ENCODE results near the gene RTTN.
"Not testable (repeated sequence)": the region's sequence is repeated elsewhere in the genome, so short reads cannot be mapped to it uniquely, and the experiment has no call there.

Gene RTTN

GRCh38 chr18:70021043-70021442 lies 184.4 kb downstream of the RTTN start:
- no peak for DNase-seq

- DNase-seq: no peak
These were observed 185.5 kb downstream of the RTTN start for GRCh38 chr18:70019991-70020390.

GRCh38 chr18:70019136-70019535 lies 186.4 kb downstream of the RTTN start:
- DNase-seq: no peak

GRCh38 chr18:70015127-70015526 lies 190.4 kb downstream of the RTTN start:
- DNase-seq: no peak

- DNase-seq: no peak
These were observed 199.9 kb downstream of the RTTN start for GRCh38 chr18:70005580-70005979.

- DNase-seq: no peak
These were observed 200.8 kb downstream of the RTTN start for GRCh38 chr18:70004696-70005095.

- DNase-seq: no peak
These were observed 205.8 kb downstream of the RTTN start for GRCh38 chr18:69999656-70000055.

GRCh38 chr18:69998523-69998987 lies 206.9 kb downstream of the RTTN start:
- no peak for DNase-seq

GRCh38 chr18:69996951-69997798 lies 208.3 kb downstream of the RTTN start:
- DNase-seq: no peak

GRCh38 chr18:69996417-69996816 lies 209.1 kb downstream of the RTTN start:
- no peak for DNase-seq

- no peak for DNase-seq
These were observed 209.7 kb downstream of the RTTN start for GRCh38 chr18:69995774-69996173.

- DNase-seq: no peak
These were observed 212.7 kb downstream of the RTTN start for GRCh38 chr18:69992776-69993175.

GRCh38 chr18:69987870-69988269 lies 217.6 kb downstream of the RTTN start:
- DNase-seq: no peak

GRCh38 chr18:69985239-69985638 lies 220.2 kb downstream of the RTTN start:
- DNase-seq: no peak

GRCh38 chr18:69982417-69982816 lies 223.1 kb downstream of the RTTN start:
- no peak for DNase-seq

GRCh38 chr18:69981948-69982347 lies 223.5 kb downstream of the RTTN start:
- DNase-seq: no peak

- no peak for DNase-seq
These were observed 224.3 kb downstream of the RTTN start for GRCh38 chr18:69980982-69981804.

GRCh38 chr18:69980509-69980908 lies 225.0 kb downstream of the RTTN start:
- DNase-seq: no peak

- no peak for DNase-seq
These were observed 226.5 kb downstream of the RTTN start for GRCh38 chr18:69978732-69979715.

GRCh38 chr18:69975294-69975693 lies 230.2 kb downstream of the RTTN start:
- not testable (repeated sequence) for DNase-seq

GRCh38 chr18:69974365-69974764 lies 231.1 kb downstream of the RTTN start:
- no peak for DNase-seq

- DNase-seq: no peak
These were observed 236.0 kb downstream of the RTTN start for GRCh38 chr18:69969491-69969890.

- peak; percentile 72 for DNase-seq
These were observed 237.4 kb downstream of the RTTN start for GRCh38 chr18:69968039-69968438.

Measured in NCI-H510A (cell line).